Measurements from ENCODE around the gene RPTOR. TPM values are rescaled to one million over a fixed set of nuclear protein-coding genes. Genes with fewer than 3 reads are reported as not detected.

Gene RPTOR
- total RNA-seq, 4 donors from 2014 or later: 19.0 to 48.3 (median 27.3) TPM

- no peaks in the 10 kb centered on the region for H3K9me3 ChIP-seq
- H3K4me3 ChIP-seq: no peak overlapping the region
- TF ChIP-seq CTCF (IDR thresholded peaks at IDR 0.05) (no peak), POLR2A (IDR thresholded peaks at IDR 0.05) (no peak)
- H3K36me3 ChIP-seq: no peaks in the 10 kb centered on the region
- no peak for DNase-seq
- H3K27ac ChIP-seq: no peak overlapping the region
- H3K27me3 ChIP-seq: no peaks in the 10 kb centered on the region
- H3K4me1 ChIP-seq: no peaks in the 10 kb centered on the region
- intact Hi-C loops (cut with DNase I; ENCODE audit: low total_unique reads): no loop called here
Measured at GRCh38 chr17:80633207-80633606, 88.6 kb downstream of the RPTOR start.

- no peak overlapping the region for H3K27ac ChIP-seq
- no peaks in the 10 kb centered on the region for H3K36me3 ChIP-seq
- intact Hi-C loops (cut with DNase I; ENCODE audit: low total_unique reads): no loop called here
- TF ChIP-seq CTCF (IDR thresholded peaks at IDR 0.05) (no peak), POLR2A (IDR thresholded peaks at IDR 0.05) (no peak)
- H3K27me3 ChIP-seq: no peaks in the 10 kb centered on the region
- no peak overlapping the region for H3K4me3 ChIP-seq
- DNase-seq: no peak
- no peaks in the 10 kb centered on the region for H3K4me1 ChIP-seq
- no peaks in the 10 kb centered on the region for H3K9me3 ChIP-seq
Measured at GRCh38 chr17:80633994-80634566, 89.4 kb downstream of the RPTOR start.

GRCh38 chr17:80636361-80637018, 91.9 kb downstream of the RPTOR start:
- intact Hi-C loops (cut with DNase I; ENCODE audit: low total_unique reads): no loop called here
- no peak overlapping the region for H3K4me3 ChIP-seq
- H3K27me3 ChIP-seq: no peaks in the 10 kb centered on the region
- no peaks in the 10 kb centered on the region for H3K36me3 ChIP-seq
- H3K4me1 ChIP-seq: no peaks in the 10 kb centered on the region
- TF ChIP-seq POLR2A (IDR thresholded peaks at IDR 0.05) (no peak), CTCF (IDR thresholded peaks at IDR 0.05) (no peak)
- H3K9me3 ChIP-seq: no peaks in the 10 kb centered on the region
- DNase-seq: no peak
- no peak overlapping the region for H3K27ac ChIP-seq

GRCh38 chr17:80637048-80637781, 92.6 kb downstream of the RPTOR start:
- DNase-seq: no peak
- Histone ChIP-seq H3K27me3 (no peaks in the 10 kb centered on the region), H3K9me3 (no peaks in the 10 kb centered on the region), H3K4me1 (no peaks in the 10 kb centered on the region), H3K36me3 (no peaks in the 10 kb centered on the region), H3K4me3 (no peak overlapping the region), H3K27ac (no peak overlapping the region)
- TF ChIP-seq POLR2A (IDR thresholded peaks at IDR 0.05): no peak
- TF ChIP-seq CTCF (IDR thresholded peaks at IDR 0.05): no peak
- intact Hi-C loops (cut with DNase I; ENCODE audit: low total_unique reads): no loop called here

GRCh38 chr17:80639658-80640057, 95.0 kb downstream of the RPTOR start:
- Histone ChIP-seq H3K36me3 (no peaks in the 10 kb centered on the region), H3K27ac (no peak overlapping the region), H3K4me1 (no peaks in the 10 kb centered on the region), H3K9me3 (no peaks in the 10 kb centered on the region), H3K27me3 (no peaks in the 10 kb centered on the region), H3K4me3 (no peak overlapping the region)
- intact Hi-C loops (cut with DNase I; ENCODE audit: low total_unique reads): no loop called here
- DNase-seq: no peak
- TF ChIP-seq CTCF (IDR thresholded peaks at IDR 0.05): no peak
- no peak for TF ChIP-seq POLR2A (IDR thresholded peaks at IDR 0.05)
